HepG2 (cell line): Measurements from ENCODE around the gene ANTXRL. TPM values are rescaled to one million over a fixed set of nuclear protein-coding genes. Genes with fewer than 3 reads are reported as not detected.
"Not testable (repeated sequence)": the region's sequence is repeated elsewhere in the genome, so short reads cannot be mapped to it uniquely, and the experiment has no call there.

Experiments used
- ATAC-seq: fragments of 200-7000 bp; cut with Tn5 transposase; 3 replicates; pipeline ENCODE4 v1.9.1; 2020; ENCODE audit warnings: mild to moderate bottlenecking, moderate library complexity
- BruUV-seq: library from RNA; stranded (reverse); fragments of 400-500 nt; replicated peaks from 2 replicates; lab custom pipeline; 2021; lab: Mats Ljungman, UMichigan
- CTCF ChIA-PET: fragments of 300-600 bp; formaldehyde crosslinking; extraction: SDS; loops from one replicate; lab custom pipeline; 2021; ENCODE audit warnings: low total read pairs, inconsistent platforms, low intra/inter-chr PET ratio; lab: Yijun Ruan, JAX
- POLR2A ChIA-PET: fragments of 350-600 bp; sonication (Branson Sonifier 250); formaldehyde crosslinking; loops from one replicate; lab custom pipeline; 2020; ENCODE audit warnings: antibody characterized with exemption, inconsistent platforms; lab: Yijun Ruan, JAX
- DNase-seq: peaks from one replicate; pipeline ENCODE4 v3.0.0-alpha.2; 2015; ENCODE audit warnings: low spot score
- FAIRE-seq: peaks from 3 replicates; lab custom pipeline; 2011; peaks lifted over from hg19 to GRCh38; lab: Jason Lieb, UNC
- H2AFZ ChIP-seq: one replicate; pipeline ENCODE4 v1.6.1; 2011; ENCODE audit warnings: low read length, inconsistent platforms
- H3K27ac ChIP-seq: fragments of 300-600 bp; 3 replicates; pipeline ENCODE4 v1.8.0; 2011; ENCODE audit warnings: mixed run types, mild to moderate bottlenecking, mixed read lengths, low read length, inconsistent platforms; ENCODE audit not compliant: insufficient read depth; ENCODE audit errors: extremely low read length
- H3K27me3 ChIP-seq, 2 experiments: fragments of 200-600 bp in 1 of 2; 2 replicates in 1 of 2; 3 replicates in 1 of 2; pipeline versions ENCODE4 v1.6.0 to v1.8.0; 2011; ENCODE audit warnings: low read length in 2 of 2, mild to moderate bottlenecking in 2 of 2, moderate library complexity in 2 of 2, inconsistent platforms in 1 of 2; ENCODE audit not compliant: insufficient read depth in 2 of 2, control insufficient read depth in 1 of 2
- H3K36me3 ChIP-seq, 2 experiments: fragments of 200-600 bp in 1 of 2; replicated peaks in 1 of 2; 2 replicates in 1 of 2; 3 replicates in 1 of 2; pipeline versions ENCODE4 v1.5.1 to v1.8.0; 2011; ENCODE audit warnings: low read length in 2 of 2, inconsistent platforms in 1 of 2; ENCODE audit not compliant: insufficient read depth in 2 of 2, control insufficient read depth in 1 of 2
- H3K4me1 ChIP-seq: 2 replicates; pipeline ENCODE4 v1.5.1; 2012; ENCODE audit warnings: low read length, inconsistent platforms; ENCODE audit not compliant: insufficient read depth
- H3K4me2 ChIP-seq: 2 replicates; pipeline ENCODE4 v1.6.0; 2011; ENCODE audit warnings: low read depth, low read length, inconsistent platforms
- H3K4me3 ChIP-seq, 3 experiments: fragments of 200-600 bp in 1 of 3; sonication (generic), shearing (Covaris generic) in 1 of 3; replicated peaks in 1 of 3; 2 replicates each; pipeline ENCODE4 v1.5.1; 2011 to 2016; ENCODE audit warnings: low read length in 3 of 3, inconsistent platforms in 2 of 3, low read depth in 2 of 3, mild to moderate bottlenecking in 2 of 3, control low read depth in 1 of 3, mixed read lengths in 1 of 3; ENCODE audit not compliant: insufficient read depth in 1 of 3
- H3K79me2 ChIP-seq: one replicate; pipeline ENCODE4 v1.6.1; 2011; ENCODE audit warnings: low read length, inconsistent platforms; ENCODE audit not compliant: insufficient read depth
- H3K9ac ChIP-seq: 2 replicates; pipeline ENCODE4 v1.6.0; 2011; ENCODE audit warnings: mild to moderate bottlenecking, low read depth, low read length, inconsistent platforms; ENCODE audit not compliant: insufficient read depth
- H3K9me3 ChIP-seq: 2 replicates; pipeline ENCODE4 v1.5.1; 2012; ENCODE audit warnings: mild to moderate bottlenecking, low read length
- H4K20me1 ChIP-seq: 2 replicates; pipeline ENCODE4 v1.6.0; 2011; ENCODE audit warnings: inconsistent platforms, mild to moderate bottlenecking, low read length, moderate library complexity; ENCODE audit not compliant: insufficient read depth
- HCFC1 ChIP-seq: fragments of 150-350 bp; IDR thresholded peaks from 2 replicates; pipeline ENCODE4 v1.6.1; 2014; ENCODE audit warnings: low read depth, low read length
- HMG20B ChIP-seq: conservative IDR thresholded peaks from 2 replicates; pipeline ENCODE4 v1.6.1; 2016; ENCODE audit warnings: missing genetic modification reagents, missing compliant biosample characterization
- HOXA7 ChIP-seq: sonication (generic); formaldehyde crosslinking; IDR thresholded peaks from 2 replicates; pipeline ENCODE4 v1.8.1; 2022; ENCODE audit warnings: mild to moderate bottlenecking, missing genetic modification reagents, moderate library complexity
- MATR3 ChIP-seq: sonication (generic); formaldehyde crosslinking; IDR thresholded peaks from 2 replicates; pipeline ENCODE4 v1.4.0; 2020; ENCODE audit warnings: missing genetic modification reagents
- PLRG1 ChIP-seq: fragments of 450-650 bp; conservative IDR thresholded peaks from 2 replicates; pipeline ENCODE4 v1.6.1; 2016
- RBAK ChIP-seq: sonication (generic); formaldehyde crosslinking; IDR thresholded peaks from 2 replicates; pipeline ENCODE4 v1.5.1; 2020; ENCODE audit warnings: mild to moderate bottlenecking, missing genetic modification reagents
- RNF219 ChIP-seq: sonication (generic); formaldehyde crosslinking; IDR thresholded peaks from 2 replicates; pipeline ENCODE4 v1.5.0; 2020; ENCODE audit warnings: mild to moderate bottlenecking, missing genetic modification reagents
- SOX6 ChIP-seq, 2 experiments: fragments of 450-650 bp in 1 of 2; sonication (generic) in 1 of 2; formaldehyde crosslinking in 1 of 2; IDR thresholded peaks; 2 replicates each; pipeline versions ENCODE4 v1.4.0 to v1.6.1; 2017 to 2020; ENCODE audit warnings: antibody characterized with exemption in 1 of 2, mild to moderate bottlenecking in 1 of 2, missing genetic modification reagents in 1 of 2
- SP4 ChIP-seq: sonication (generic); formaldehyde crosslinking; IDR thresholded peaks from 2 replicates; pipeline ENCODE4 v1.8.1; 2023; ENCODE audit warnings: mild to moderate bottlenecking, missing genetic modification reagents
- ZBTB42 ChIP-seq: sonication (generic); formaldehyde crosslinking; IDR thresholded peaks from 2 replicates; pipeline ENCODE4 v1.5.0; 2020; ENCODE audit warnings: mild to moderate bottlenecking, missing genetic modification reagents
- ZFX ChIP-seq: sonication (generic); formaldehyde crosslinking; IDR thresholded peaks from 2 replicates; pipeline ENCODE4 v1.4.0; 2020; ENCODE audit warnings: mild to moderate bottlenecking, low read depth, missing genetic modification reagents, moderate library complexity
- WGBS: methylation state at CpG from one replicate; pipeline ENCODE4 v1.1.6; 2017; ENCODE audit warnings: low lambda C conversion rate; 5-methylcytosine and 5-hydroxymethylcytosine counted together
- in situ Hi-C: cut with HindIII; loops from 2 replicates; pipeline ENCODE4 v1.10.0; 2017; ENCODE audit warnings: low pct_unique_long_range_greater_than_20kb; ENCODE audit not compliant: extremely low pct_ligation_motif_present
- intact Hi-C: fragments of 100-400 bp; cut with micrococcal nuclease; formaldehyde crosslinking; loops from one replicate; pipeline ENCODE4 v1.10.0; 2022; ENCODE audit not compliant: unreplicated experiment
- polyA plus RNA-seq, 8 experiments: library from polyadenylated mRNA; depleted of rRNA in 3 of 8; stranded (reverse) in 7 of 8; unstranded in 1 of 8; fragments of >200 nt; fragmentation: Illumina TruSeq in 4 of 8; extraction: Trizol in 4 of 8; gene quantifications; 2 replicates each; pipeline versions ENCODE4 v1.2.1 to v1.2.3, GENCODE V29; 2011 to 2016; ENCODE audit warnings: low read depth in 4 of 8, missing spikeins in 1 of 8, mixed read lengths in 1 of 8; ENCODE audit not compliant: insufficient read depth in 1 of 8
- total RNA-seq, 5 experiments: library from RNA; depleted of rRNA; stranded (reverse); fragments of >200 nt; fragmentation: Illumina TruSeq; extraction: Trizol; gene quantifications; 2 replicates each; pipeline ENCODE4 v1.2.3, GENCODE V29; 2016; ENCODE audit warnings: low read depth in 1 of 5

The ANTXRL gene
- total and polyA plus RNA-seq, 2 of the 13 experiments (the other 11 are each of a cell fraction or from before 2014, with no cell fraction given), result not detected

- ChIA-PET POLR2A (no interaction called here), CTCF (no interaction called here)
- no TSS peak for BruUV-seq
- in situ Hi-C loops (no loop called here), intact Hi-C loops (no loop called here)
- Histone ChIP-seq H3K36me3 (no peaks in the 10 kb centered on the region), H3K4me1 (no peaks in the 10 kb centered on the region), H4K20me1 (no peaks in the 10 kb centered on the region), H3K4me2 (no peak overlapping the region), H3K9me3 (no peaks in the 10 kb centered on the region), H2AFZ (no peak overlapping the region), H3K27ac (no peak overlapping the region), H3K79me2 (no peaks in the 10 kb centered on the region), H3K9ac (no peak overlapping the region), H3K27me3 (peaks cover 2 to 37% of the 10 kb centered on the region in 2 experiments; a peak in 4 of 5 replicates), H3K4me3 (no peak overlapping the region)
- TF ChIP-seq SOX6 (IDR thresholded peaks at IDR 0.05), result no peak
- TF ChIP-seq SOX6 (CRISPR knock-in tag; IDR thresholded peaks at IDR 0.05), result no peak
- no peak for TF ChIP-seq MATR3 (CRISPR knock-in tag)
- DNase-seq (no peak), FAIRE-seq (no peak), ATAC-seq (no peak)
- 2% methylated on average over 6 of the region's 6 CpGs for WGBS
These were observed 32.8 kb upstream of the ANTXRL start for GRCh38 chr10:46254007-46254383.

GRCh38 chr10:46254467-46254866 is 32.3 kb upstream of the ANTXRL start:
- no TSS peak for BruUV-seq
- H3K9me3 ChIP-seq, result no peaks in the 10 kb centered on the region
- H3K9ac ChIP-seq, result no peak overlapping the region
- no peaks in the 10 kb centered on the region for H3K79me2 ChIP-seq
- DNase-seq (no peak), ATAC-seq (no peak)
- peaks cover 2 to 37% of the 10 kb centered on the region in 2 experiments; a peak in 3 of 5 replicates for H3K27me3 ChIP-seq
- H3K4me2 ChIP-seq, result no peak overlapping the region
- POLR2A ChIA-PET, result no interaction called here
- no peak overlapping the region for H3K27ac ChIP-seq
- WGBS, result 0% methylated on average over 3 of the region's 4 CpGs
- TF ChIP-seq RNF219 (CRISPR knock-in tag) (no peak), ZFX (no peak), HMG20B (no peak), RBAK (CRISPR knock-in tag) (no peak), HOXA7 (CRISPR knock-in tag) (no peak), ZBTB42 (CRISPR knock-in tag) (no peak), HCFC1 (no peak), PLRG1 (no peak), SP4 (CRISPR knock-in tag) (no peak)
- TF ChIP-seq, all 625 proteins: peak for 0
- no peak for FAIRE-seq
- Histone ChIP-seq H3K36me3 (no peaks in the 10 kb centered on the region), H3K4me3 (no peak overlapping the region), H2AFZ (no peak overlapping the region), H3K4me1 (no peaks in the 10 kb centered on the region), H4K20me1 (no peaks in the 10 kb centered on the region)
- intact Hi-C loops (no loop called here), in situ Hi-C loops (no loop called here)
- CTCF ChIA-PET, result no interaction called here

GRCh38 chr10:46255210-46255609 is 31.6 kb upstream of the ANTXRL start:
- intact Hi-C loops, POLR2A ChIA-PET, H3K9ac ChIP-seq, H3K27ac ChIP-seq, H3K9me3 ChIP-seq, H3K79me2 ChIP-seq, FAIRE-seq, in situ Hi-C loops, H3K4me1 ChIP-seq, ATAC-seq, H3K4me2 ChIP-seq, H3K36me3 ChIP-seq, H3K4me3 ChIP-seq, BruUV-seq, H2AFZ ChIP-seq, H4K20me1 ChIP-seq, DNase-seq: not testable (repeated sequence)
- 29% methylated on average over 3 of the region's 3 CpGs for WGBS
- CTCF ChIA-PET, result interaction anchor here (0.7 kb wide), 1 partner anchor 26 kb away, joined by 4 read pairs; no protein-coding TSS in a partner anchor
- H3K27me3 ChIP-seq, result peaks cover 2 to 37% of the 10 kb centered on the region in 2 experiments; a peak in 3 of 5 replicates
